ENCODE results near the gene KCNA3. TPM values are rescaled to one million over a fixed set of nuclear protein-coding genes. Genes with fewer than 3 reads are reported as not detected.

Gene KCNA3
- polyA plus RNA-seq (2012; ENCODE audit: missing spikeins) = 0.85 TPM

GRCh38 chr1:110674337-110675059 is at the start of gene KCNA3:
Gene KCNA3 (minus strand): TSS chr1:110674940. CDS start chr1:110674809, 131 bp downstream.
- DNase-seq (ENCODE audit: insufficient read length) (peak; percentile 36), FAIRE-seq (peak; percentile 86)
- no peak for TF ChIP-seq TAF1 (IDR thresholded peaks at IDR 0.05; ENCODE audit: borderline replicate concordance, low read depth, low read length)
- no peak for TF ChIP-seq POLR2A (IDR thresholded peaks at IDR 0.05; ENCODE audit: low read depth, low read length)
- no peak for TF ChIP-seq POLR2AphosphoS5 (IDR thresholded peaks at IDR 0.05; ENCODE audit: low read depth, low read length)

GRCh38 chr1:110722807-110723206 is 48.1 kb upstream of the KCNA3 start:
- no peak for FAIRE-seq
- DNase-seq (ENCODE audit: insufficient read length) = no peak
- TF ChIP-seq POLR2AphosphoS5 (IDR thresholded peaks at IDR 0.05; ENCODE audit: low read depth, low read length) (no peak), POLR2A (IDR thresholded peaks at IDR 0.05; ENCODE audit: low read depth, low read length) (no peak), TAF1 (IDR thresholded peaks at IDR 0.05; ENCODE audit: borderline replicate concordance, low read depth, low read length) (no peak)

GRCh38 chr1:110719908-110720307 is 45.2 kb upstream of the KCNA3 start:
- FAIRE-seq (no peak), DNase-seq (ENCODE audit: insufficient read length) (no peak)
- TF ChIP-seq POLR2AphosphoS5 (IDR thresholded peaks at IDR 0.05; ENCODE audit: low read depth, low read length) (no peak), TAF1 (IDR thresholded peaks at IDR 0.05; ENCODE audit: borderline replicate concordance, low read depth, low read length) (no peak), POLR2A (IDR thresholded peaks at IDR 0.05; ENCODE audit: low read depth, low read length) (no peak)

- no peak for TF ChIP-seq POLR2AphosphoS5 (IDR thresholded peaks at IDR 0.05; ENCODE audit: low read depth, low read length)
- TF ChIP-seq TAF1 (IDR thresholded peaks at IDR 0.05; ENCODE audit: borderline replicate concordance, low read depth, low read length) = no peak
- TF ChIP-seq POLR2A (IDR thresholded peaks at IDR 0.05; ENCODE audit: low read depth, low read length) = no peak
- no peak for DNase-seq (ENCODE audit: insufficient read length)
Observed at GRCh38 chr1:110718452-110718851, 43.7 kb upstream of the KCNA3 start.

GRCh38 chr1:110717179-110717578 is 42.4 kb upstream of the KCNA3 start:
- DNase-seq (ENCODE audit: insufficient read length) = no peak
- FAIRE-seq = no peak

More at GRCh38 chr1:110718452-110718851, 43.7 kb upstream of the KCNA3 start:
- FAIRE-seq = no peak

GRCh38 chr1:110714374-110714995 is 39.7 kb upstream of the KCNA3 start:
- FAIRE-seq (no peak), DNase-seq (ENCODE audit: insufficient read length) (no peak)
- TF ChIP-seq POLR2AphosphoS5 (IDR thresholded peaks at IDR 0.05; ENCODE audit: low read depth, low read length) (no peak), POLR2A (IDR thresholded peaks at IDR 0.05; ENCODE audit: low read depth, low read length) (no peak)

More at GRCh38 chr1:110717179-110717578, 42.4 kb upstream of the KCNA3 start:
- no peak for TF ChIP-seq POLR2A (IDR thresholded peaks at IDR 0.05; ENCODE audit: low read depth, low read length)
- no peak for TF ChIP-seq POLR2AphosphoS5 (IDR thresholded peaks at IDR 0.05; ENCODE audit: low read depth, low read length)
- TF ChIP-seq TAF1 (IDR thresholded peaks at IDR 0.05; ENCODE audit: borderline replicate concordance, low read depth, low read length) = no peak

GRCh38 chr1:110713221-110713620 is 38.5 kb upstream of the KCNA3 start:
- TF ChIP-seq POLR2A (IDR thresholded peaks at IDR 0.05; ENCODE audit: low read depth, low read length) = no peak
- TF ChIP-seq POLR2AphosphoS5 (IDR thresholded peaks at IDR 0.05; ENCODE audit: low read depth, low read length) = no peak
- no peak for TF ChIP-seq TAF1 (IDR thresholded peaks at IDR 0.05; ENCODE audit: borderline replicate concordance, low read depth, low read length)
- FAIRE-seq (no peak), DNase-seq (ENCODE audit: insufficient read length) (no peak)

- FAIRE-seq (no peak), DNase-seq (ENCODE audit: insufficient read length) (no peak)
- no peak for TF ChIP-seq POLR2A (IDR thresholded peaks at IDR 0.05; ENCODE audit: low read depth, low read length)
- no peak for TF ChIP-seq POLR2AphosphoS5 (IDR thresholded peaks at IDR 0.05; ENCODE audit: low read depth, low read length)
- no peak for TF ChIP-seq TAF1 (IDR thresholded peaks at IDR 0.05; ENCODE audit: borderline replicate concordance, low read depth, low read length)
Observed at GRCh38 chr1:110710314-110710713, 35.6 kb upstream of the KCNA3 start.

- no peak for TF ChIP-seq TAF1 (IDR thresholded peaks at IDR 0.05; ENCODE audit: borderline replicate concordance, low read depth, low read length)
- no peak for TF ChIP-seq POLR2A (IDR thresholded peaks at IDR 0.05; ENCODE audit: low read depth, low read length)
- no peak for TF ChIP-seq POLR2AphosphoS5 (IDR thresholded peaks at IDR 0.05; ENCODE audit: low read depth, low read length)
- FAIRE-seq (no peak), DNase-seq (ENCODE audit: insufficient read length) (no peak)
Observed at GRCh38 chr1:110708974-110709440, 34.3 kb upstream of the KCNA3 start.

- DNase-seq (ENCODE audit: insufficient read length) (no peak), FAIRE-seq (no peak)
- TF ChIP-seq POLR2A (IDR thresholded peaks at IDR 0.05; ENCODE audit: low read depth, low read length) (no peak), TAF1 (IDR thresholded peaks at IDR 0.05; ENCODE audit: borderline replicate concordance, low read depth, low read length) (no peak), POLR2AphosphoS5 (IDR thresholded peaks at IDR 0.05; ENCODE audit: low read depth, low read length) (no peak)
Observed at GRCh38 chr1:110707232-110707631, 32.5 kb upstream of the KCNA3 start.

- TF ChIP-seq TAF1 (IDR thresholded peaks at IDR 0.05; ENCODE audit: borderline replicate concordance, low read depth, low read length) = no peak
- no peak for FAIRE-seq
- no peak for DNase-seq (ENCODE audit: insufficient read length)
Observed at GRCh38 chr1:110706621-110707020, 31.9 kb upstream of the KCNA3 start.

GRCh38 chr1:110702260-110702659 is 27.5 kb upstream of the KCNA3 start:
- no peak for DNase-seq (ENCODE audit: insufficient read length)
- no peak for TF ChIP-seq POLR2AphosphoS5 (IDR thresholded peaks at IDR 0.05; ENCODE audit: low read depth, low read length)
- TF ChIP-seq TAF1 (IDR thresholded peaks at IDR 0.05; ENCODE audit: borderline replicate concordance, low read depth, low read length) = no peak
- no peak for TF ChIP-seq POLR2A (IDR thresholded peaks at IDR 0.05; ENCODE audit: low read depth, low read length)
- no peak for FAIRE-seq

All from GM12892 (cell line).